Measurements from ENCODE around the gene DIS3. TPM values are rescaled to one million over a fixed set of nuclear protein-coding genes. Genes with fewer than 3 reads are reported as not detected.

The DIS3 gene
- total RNA-seq, 1 experiment from 2014 or later: 44.2 TPM

DNA sequence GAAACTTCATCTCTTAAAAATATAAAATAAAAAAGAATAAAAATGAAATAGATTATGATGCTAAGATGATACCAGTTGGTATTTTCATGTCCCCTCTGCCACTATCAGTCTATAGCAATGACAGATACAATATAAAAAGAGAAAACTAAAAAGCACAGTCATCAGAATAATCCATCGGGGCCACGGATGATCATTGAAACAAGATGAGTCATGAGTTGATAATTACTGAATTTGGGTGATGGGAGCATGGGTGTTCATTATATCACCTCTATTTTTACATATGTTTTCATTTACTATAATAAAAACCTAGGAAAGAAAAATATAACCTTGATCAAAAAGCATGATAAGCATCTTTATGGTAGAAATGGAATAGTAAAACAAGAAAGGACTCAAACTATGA, 41.4 kb upstream of the DIS3 start:
- Histone ChIP-seq H3K36me3 (ENCODE audit: control insufficient read depth in 1 of 2, insufficient read depth in 2 of 2, low read length in 2 of 2) (peaks cover 0 to 7% of the 10 kb centered on the region in 2 experiments; a peak in 1 of 4 replicates), H3K4me1 (ENCODE audit: control insufficient read depth in 1 of 2, insufficient read depth in 2 of 2, low read length in 2 of 2) (no peaks in the 10 kb centered on the region), H3K4me3 (replicated peaks in 1 of 2; ENCODE audit: low read depth in 1 of 2, low read length in 2 of 2) (no peak overlapping the region), H2AFZ (ENCODE audit: low read depth, low read length, poor library complexity, severe bottlenecking) (no peak overlapping the region), H3K27me3 (ENCODE audit: insufficient read depth, low read length) (no peaks in the 10 kb centered on the region), H3K9me2 (ENCODE audit: insufficient read depth) (no peaks in the 10 kb centered on the region), H3K4me2 (ENCODE audit: low read length) (no peak overlapping the region), H3K9ac (ENCODE audit: low read length) (no peak overlapping the region), H4K20me1 (ENCODE audit: insufficient read depth) (no peaks in the 10 kb centered on the region), H3K27ac (ENCODE audit: low read depth, low read length) (no peak overlapping the region), H3K79me2 (ENCODE audit: insufficient read depth, low read length) (no peaks in the 10 kb centered on the region), H3K9me3 (ENCODE audit: control insufficient read depth in 1 of 2, insufficient read depth in 1 of 2, low read depth in 1 of 2, low read length in 2 of 2) (no peaks in the 10 kb centered on the region)
- ChIA-PET POLR2A (no interaction called here), RAD21 (ENCODE audit: low non-redundant PET in 1 of 2, low total read pairs in 2 of 2, uncharacterized antibody in 2 of 2, unreplicated experiment in 2 of 2) (no interaction called here), CTCF (no interaction called here)
- intact Hi-C loops (cut with micrococcal nuclease): no loop called here
- no TSS peak for BruUV-seq (replicated peaks)
- DNase-seq (ENCODE audit: low read depth, low spot score): no peak
- no peak for TF ChIP-seq SRF (IDR thresholded peaks at IDR 0.05; ENCODE audit: low read depth)
- TF ChIP-seq CBX3 (IDR thresholded peaks at IDR 0.05; ENCODE audit: low read depth): no peak
- TF ChIP-seq SP1 (IDR thresholded peaks at IDR 0.05; ENCODE audit: low read depth): no peak
- no peak for TF ChIP-seq POLR2AphosphoS5 (IDR thresholded peaks at IDR 0.05; ENCODE audit: low read depth, low read length)
- TF ChIP-seq TCF7L2 (IDR thresholded peaks at IDR 0.05; ENCODE audit: borderline replicate concordance, extremely low read depth, insufficient read depth, insufficient read length): no peak
- TF ChIP-seq CTCF (IDR thresholded peaks at IDR 0.05 in 2 of 3, conservative IDR thresholded peaks at IDR 0.05 in 1 of 3; ENCODE audit: borderline replicate concordance in 1 of 3, insufficient read depth in 1 of 3, low read depth in 2 of 3, low read length in 2 of 3): no peak
- TF ChIP-seq JUND (IDR thresholded peaks at IDR 0.05): no peak
- TF ChIP-seq RAD21 (IDR thresholded peaks at IDR 0.05; ENCODE audit: low read depth): no peak
- no peak for TF ChIP-seq YY1 (IDR thresholded peaks at IDR 0.05; ENCODE audit: extremely low read depth, insufficient replicate concordance, low read depth, low read length)
- no peak for TF ChIP-seq ZFX (IDR thresholded peaks at IDR 0.05)
- no peak for TF ChIP-seq SIN3A (IDR thresholded peaks at IDR 0.05; ENCODE audit: low read depth)
- no peak for TF ChIP-seq POLR2A (IDR thresholded peaks at IDR 0.05; ENCODE audit: borderline replicate concordance, extremely low read depth, insufficient read depth, insufficient read length)
- no peak for TF ChIP-seq EZH2 (IDR thresholded peaks at IDR 0.05)
- no peak for ATAC-seq

All from HCT116 (cell line).